H9 (cell line): ENCODE results near the gene NHERF1. TPM values are rescaled to one million over a fixed set of nuclear protein-coding genes. Genes with fewer than 3 reads are reported as not detected.

Experiments used
- DNase-seq: peaks from one replicate; pipeline ENCODE4 v3.0.0-alpha.2; 2017
- H2AFZ ChIP-seq: one replicate; pipeline ENCODE4 v1.6.1; 2013; ENCODE audit warnings: mild to moderate bottlenecking, low read length, control low read depth, moderate library complexity
- H2AK5ac ChIP-seq: 2 replicates; pipeline ENCODE4 v1.6.1; 2013; ENCODE audit warnings: low read length, control low read depth, mixed read lengths; ENCODE audit not compliant: insufficient read length
- H2BK120ac ChIP-seq: one replicate; pipeline ENCODE4 v1.6.1; 2013; ENCODE audit warnings: low read depth, mild to moderate bottlenecking, low read length, control low read depth, inconsistent platforms; ENCODE audit not compliant: poor library complexity, severe bottlenecking
- H2BK12ac ChIP-seq: 2 replicates; pipeline ENCODE4 v1.6.1; 2013; ENCODE audit warnings: low read length, control low read depth, mixed read lengths, low read depth; ENCODE audit not compliant: insufficient read length
- H2BK15ac ChIP-seq: 2 replicates; pipeline ENCODE4 v1.6.1; 2013; ENCODE audit warnings: low read depth, low read length, control low read depth
- H2BK20ac ChIP-seq: one replicate; pipeline ENCODE4 v1.6.1; 2013; ENCODE audit warnings: low read depth, mild to moderate bottlenecking, low read length, control low read depth, inconsistent platforms; ENCODE audit not compliant: poor library complexity, severe bottlenecking
- H2BK5ac ChIP-seq: 2 replicates; pipeline ENCODE4 v1.6.1; 2013; ENCODE audit warnings: low read length, control low read depth, mixed read lengths; ENCODE audit not compliant: insufficient read length
- H3K14ac ChIP-seq: 2 replicates; pipeline ENCODE4 v1.6.1; 2013; ENCODE audit warnings: low read length, control low read depth; ENCODE audit not compliant: insufficient read depth
- H3K18ac ChIP-seq: 2 replicates; pipeline ENCODE4 v1.6.1; 2013; ENCODE audit warnings: low read depth, mild to moderate bottlenecking, mixed read lengths, low read length, control low read depth; ENCODE audit not compliant: insufficient read length
- H3K23ac ChIP-seq: 2 replicates; pipeline ENCODE4 v1.6.1; 2013; ENCODE audit warnings: low read length, control low read depth, mixed read lengths, low read depth; ENCODE audit not compliant: insufficient read length
- H3K23me2 ChIP-seq: 2 replicates; pipeline ENCODE4 v1.6.1; 2013; ENCODE audit warnings: low read depth, mild to moderate bottlenecking, mixed read lengths, low read length, control low read depth; ENCODE audit not compliant: insufficient read length, poor library complexity, severe bottlenecking
- H3K27ac ChIP-seq: 2 replicates; pipeline ENCODE4 v1.5.1; 2013; ENCODE audit warnings: low read length, control low read depth, mixed read lengths, low read depth; ENCODE audit not compliant: insufficient read length
- H3K27me3 ChIP-seq: 2 replicates; pipeline ENCODE4 v1.6.1; 2013; ENCODE audit warnings: low read length, control low read depth, inconsistent platforms; ENCODE audit not compliant: insufficient read depth
- H3K4ac ChIP-seq: 2 replicates; pipeline ENCODE4 v1.6.1; 2013; ENCODE audit warnings: low read depth, mild to moderate bottlenecking, control low read depth, inconsistent platforms, low read length, moderate library complexity
- H3K4me1 ChIP-seq: 2 replicates; pipeline ENCODE4 v1.6.1; 2013; ENCODE audit warnings: low read length, control low read depth, inconsistent platforms; ENCODE audit not compliant: insufficient read depth
- H3K4me2 ChIP-seq: 2 replicates; pipeline ENCODE4 v1.6.1; 2013; ENCODE audit warnings: low read length, control low read depth, mixed read lengths; ENCODE audit not compliant: insufficient read length, insufficient read depth
- H3K56ac ChIP-seq: 2 replicates; pipeline ENCODE4 v1.6.1; 2013; ENCODE audit warnings: low read depth, mild to moderate bottlenecking, mixed read lengths, low read length, control low read depth; ENCODE audit not compliant: insufficient read length
- H3K79me1 ChIP-seq: 2 replicates; pipeline ENCODE4 v1.6.1; 2013; ENCODE audit warnings: low read depth, mild to moderate bottlenecking, moderate library complexity, low read length, control low read depth, inconsistent platforms; ENCODE audit not compliant: insufficient read depth, poor library complexity, severe bottlenecking
- H3K79me2 ChIP-seq: 2 replicates; pipeline ENCODE4 v1.6.1; 2013; ENCODE audit warnings: low read length, control low read depth, inconsistent platforms; ENCODE audit not compliant: insufficient read depth
- H3K9ac ChIP-seq: 2 replicates; pipeline ENCODE4 v1.6.1; 2013; ENCODE audit warnings: low read length, control low read depth, mixed read lengths; ENCODE audit not compliant: insufficient read length; ENCODE audit errors: extremely low read depth
- H3K9me3 ChIP-seq: one replicate; pipeline ENCODE4 v1.6.1; 2013; ENCODE audit warnings: low read depth, low read length, inconsistent platforms; ENCODE audit not compliant: control insufficient read depth
- H3T11ph ChIP-seq: one replicate; pipeline ENCODE4 v1.6.1; 2013; ENCODE audit warnings: mild to moderate bottlenecking, low read length, control low read depth, inconsistent platforms
- H4K20me1 ChIP-seq: one replicate; pipeline ENCODE4 v1.6.1; 2013; ENCODE audit not compliant: control insufficient read depth, insufficient read length, insufficient read depth
- H4K5ac ChIP-seq: 2 replicates; pipeline ENCODE4 v1.6.1; 2013; ENCODE audit warnings: low read depth, mild to moderate bottlenecking, mixed read lengths, low read length, control low read depth; ENCODE audit not compliant: insufficient read length
- H4K8ac ChIP-seq: replicated peaks from 2 replicates; pipeline ENCODE4 v1.6.1; 2013; ENCODE audit warnings: low read length, control low read depth, mixed read lengths, low read depth; ENCODE audit not compliant: insufficient read length
- H4K91ac ChIP-seq: 2 replicates; pipeline ENCODE4 v1.6.1; 2013; ENCODE audit warnings: low read depth, mild to moderate bottlenecking, moderate library complexity, mixed read lengths, low read length, control low read depth; ENCODE audit not compliant: insufficient read length
- H3K27ac Mint-ChIP-seq, 3 experiments: 2 replicates in 2 of 3; 3 replicates in 1 of 3; pipeline ENCODE4 v1.8.0; 2020 to 2021; ENCODE audit warnings: mixed read lengths in 3 of 3, mild to moderate bottlenecking in 1 of 3, moderate library complexity in 1 of 3
- H3K27me3 Mint-ChIP-seq: 2 replicates; pipeline ENCODE4 v1.8.0; 2021; ENCODE audit warnings: low read depth, mild to moderate bottlenecking, moderate library complexity, mixed read lengths
- H3K36me3 Mint-ChIP-seq, 3 experiments: 2 replicates in 2 of 3; 3 replicates in 1 of 3; pipeline ENCODE4 v1.8.0; 2020 to 2021; ENCODE audit warnings: low read depth in 3 of 3, mixed read lengths in 3 of 3; ENCODE audit not compliant: insufficient read depth in 1 of 3
- H3K4me1 Mint-ChIP-seq, 2 experiments: 2 replicates each; pipeline ENCODE4 v1.8.0; 2020; ENCODE audit warnings: mixed read lengths in 2 of 2
- H3K4me3 Mint-ChIP-seq, 2 experiments: 2 replicates in 1 of 2; 3 replicates in 1 of 2; pipeline ENCODE4 v1.8.0; 2020 to 2021; ENCODE audit warnings: mild to moderate bottlenecking in 2 of 2, mixed read lengths in 2 of 2, moderate library complexity in 1 of 2
- H3K9me3 Mint-ChIP-seq, 2 experiments: 2 replicates in 1 of 2; 3 replicates in 1 of 2; pipeline ENCODE4 v1.8.0; 2020; ENCODE audit warnings: mild to moderate bottlenecking in 2 of 2, mixed read lengths in 2 of 2, moderate library complexity in 1 of 2
- WGBS: extraction: QIAGEN DNeasy Blood & Tissue Kit; methylation state at CpG from one replicate; pipeline ENCODE4 v1.1.7; 2013; ENCODE audit warnings: missing lambda C conversion rate, low lambda C conversion rate, mixed read lengths; ENCODE audit not compliant: insufficient read length; ENCODE audit errors: extremely low coverage; 5-methylcytosine and 5-hydroxymethylcytosine counted together
- total RNA-seq: library from RNA; stranded (reverse); gene quantifications from 2 replicates; pipeline ENCODE4 v1.2.1, GENCODE V29; 2021
- TF ChIP-seq, protein P1 (sequence below): fragments of 200-600 bp; sonication (generic); conservative IDR thresholded peaks from 3 replicates; pipeline ENCODE4 v1.8.0; 2021; ENCODE audit warnings: antibody characterized with exemption, mild to moderate bottlenecking

NHERF1 gene
- total RNA-seq, 1 experiment from 2014 or later = 74.4 TPM

DNA sequence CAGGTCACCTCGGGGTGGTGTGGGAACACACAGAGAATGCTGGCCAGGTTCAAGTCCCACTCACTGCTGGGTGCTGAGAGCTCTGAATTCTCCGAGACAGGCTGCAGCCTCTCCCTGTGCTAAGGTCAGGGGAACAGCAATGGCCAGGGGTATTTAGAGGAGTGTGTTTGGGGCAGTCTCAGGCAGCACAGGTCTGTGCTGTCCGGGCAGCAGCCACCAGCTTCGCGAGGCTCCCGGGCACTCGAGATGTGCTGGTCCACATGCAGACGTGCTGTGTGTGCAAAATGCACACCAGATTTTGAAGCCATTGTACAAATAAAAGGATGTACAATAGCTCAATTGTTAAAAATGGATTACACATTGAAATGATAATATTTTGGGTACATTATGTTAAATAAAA lies 7.1 kb downstream of the NHERF1 start:
- H3K23me2 ChIP-seq = no peaks in the 10 kb centered on the region
- H3K4me1 Mint-ChIP-seq = peaks cover 54 to 70% of the 10 kb centered on the region in 2 experiments

More for the DNA sequence above, 7.1 kb downstream of the NHERF1 start:
- H3K79me2 ChIP-seq = peaks cover 4% of the 10 kb centered on the region; the same call in 1 of the 2 replicates
- H3K23ac ChIP-seq = no peak overlapping the region
- no peak overlapping the region for H2BK15ac ChIP-seq
- Mint-ChIP-seq H3K9me3 (no peaks in the 10 kb centered on the region), H3K27ac (no peak overlapping the region; a peak in 1 of 7 replicates), H3K27me3 (no peaks in the 10 kb centered on the region), H3K36me3 (peaks cover 12 to 20% (median 16%) of the 10 kb centered on the region in 3 experiments), H3K4me3 (no peak overlapping the region)
- H4K20me1 ChIP-seq = no peaks in the 10 kb centered on the region
- no peak overlapping the region for H2AFZ ChIP-seq
- no peak overlapping the region for H4K5ac ChIP-seq
- no peak overlapping the region for H3K4ac ChIP-seq
- H3K27me3 ChIP-seq = no peaks in the 10 kb centered on the region
- H2AK5ac ChIP-seq = no peak overlapping the region
- TF ChIP-seq, protein P1, sequence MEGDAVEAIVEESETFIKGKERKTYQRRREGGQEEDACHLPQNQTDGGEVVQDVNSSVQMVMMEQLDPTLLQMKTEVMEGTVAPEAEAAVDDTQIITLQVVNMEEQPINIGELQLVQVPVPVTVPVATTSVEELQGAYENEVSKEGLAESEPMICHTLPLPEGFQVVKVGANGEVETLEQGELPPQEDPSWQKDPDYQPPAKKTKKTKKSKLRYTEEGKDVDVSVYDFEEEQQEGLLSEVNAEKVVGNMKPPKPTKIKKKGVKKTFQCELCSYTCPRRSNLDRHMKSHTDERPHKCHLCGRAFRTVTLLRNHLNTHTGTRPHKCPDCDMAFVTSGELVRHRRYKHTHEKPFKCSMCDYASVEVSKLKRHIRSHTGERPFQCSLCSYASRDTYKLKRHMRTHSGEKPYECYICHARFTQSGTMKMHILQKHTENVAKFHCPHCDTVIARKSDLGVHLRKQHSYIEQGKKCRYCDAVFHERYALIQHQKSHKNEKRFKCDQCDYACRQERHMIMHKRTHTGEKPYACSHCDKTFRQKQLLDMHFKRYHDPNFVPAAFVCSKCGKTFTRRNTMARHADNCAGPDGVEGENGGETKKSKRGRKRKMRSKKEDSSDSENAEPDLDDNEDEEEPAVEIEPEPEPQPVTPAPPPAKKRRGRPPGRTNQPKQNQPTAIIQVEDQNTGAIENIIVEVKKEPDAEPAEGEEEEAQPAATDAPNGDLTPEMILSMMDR = no peak
- H2BK5ac ChIP-seq = no peak overlapping the region
- H3K4me1 ChIP-seq = peaks cover 7% of the 10 kb centered on the region; the same call in 1 of the 2 replicates
- no peak overlapping the region for H2BK120ac ChIP-seq
- H3K4me2 ChIP-seq = no peak overlapping the region
- H3K18ac ChIP-seq = no peak overlapping the region
- H3K14ac ChIP-seq = no peak overlapping the region; the same call in 1 of the 2 replicates
- no peak overlapping the region for H3K9ac ChIP-seq
- no peaks in the 10 kb centered on the region for H3K9me3 ChIP-seq
- no CpG with 5 or more reads among the region's 8 CpGs for whole genome bisulfite sequencing
- H2BK12ac ChIP-seq = no peak overlapping the region
- no peak overlapping the region for H4K8ac ChIP-seq
- H3T11ph ChIP-seq = no peak overlapping the region
- no peak overlapping the region for H3K56ac ChIP-seq
- no peak overlapping the region for H2BK20ac ChIP-seq
- no peak overlapping the region for H3K27ac ChIP-seq
- H3K79me1 ChIP-seq = peaks cover 11% of the 10 kb centered on the region
- H4K91ac ChIP-seq = no peak overlapping the region
- DNase-seq = no peak
